ENCODE data around the gene TMOD3. TPM values are rescaled to one million over a fixed set of nuclear protein-coding genes. Genes with fewer than 3 reads are reported as not detected.

Gene TMOD3
- total RNA-seq, 2 donors from 2014 or later, result 68.4 to 78.6 TPM

- no peaks in the 10 kb centered on the region for H3K27me3 ChIP-seq
- no peaks in the 10 kb centered on the region for H3K4me1 ChIP-seq
- no peak overlapping the region for H3K9ac ChIP-seq (ENCODE audit: low read depth in 2 of 2, low read length in 2 of 2)
- intact Hi-C loops (cut with DNase I), result no loop called here
- no peak overlapping the region for H3K27ac ChIP-seq
- DNase-seq, result no peak
- H3K9me3 ChIP-seq, result no peaks in the 10 kb centered on the region
- H3K36me3 ChIP-seq, result peaks cover 10% of the 10 kb centered on the region
- TF ChIP-seq, protein P1, sequence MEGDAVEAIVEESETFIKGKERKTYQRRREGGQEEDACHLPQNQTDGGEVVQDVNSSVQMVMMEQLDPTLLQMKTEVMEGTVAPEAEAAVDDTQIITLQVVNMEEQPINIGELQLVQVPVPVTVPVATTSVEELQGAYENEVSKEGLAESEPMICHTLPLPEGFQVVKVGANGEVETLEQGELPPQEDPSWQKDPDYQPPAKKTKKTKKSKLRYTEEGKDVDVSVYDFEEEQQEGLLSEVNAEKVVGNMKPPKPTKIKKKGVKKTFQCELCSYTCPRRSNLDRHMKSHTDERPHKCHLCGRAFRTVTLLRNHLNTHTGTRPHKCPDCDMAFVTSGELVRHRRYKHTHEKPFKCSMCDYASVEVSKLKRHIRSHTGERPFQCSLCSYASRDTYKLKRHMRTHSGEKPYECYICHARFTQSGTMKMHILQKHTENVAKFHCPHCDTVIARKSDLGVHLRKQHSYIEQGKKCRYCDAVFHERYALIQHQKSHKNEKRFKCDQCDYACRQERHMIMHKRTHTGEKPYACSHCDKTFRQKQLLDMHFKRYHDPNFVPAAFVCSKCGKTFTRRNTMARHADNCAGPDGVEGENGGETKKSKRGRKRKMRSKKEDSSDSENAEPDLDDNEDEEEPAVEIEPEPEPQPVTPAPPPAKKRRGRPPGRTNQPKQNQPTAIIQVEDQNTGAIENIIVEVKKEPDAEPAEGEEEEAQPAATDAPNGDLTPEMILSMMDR (IDR thresholded peaks at IDR 0.05), result no peak
- no peak overlapping the region for H3K4me3 ChIP-seq
These were observed 36.7 kb downstream of the TMOD3 start for GRCh38 chr15:51866161-51866560.

GRCh38 chr15:51866751-51867150 is 37.3 kb downstream of the TMOD3 start:
- no peak overlapping the region for H3K9ac ChIP-seq (ENCODE audit: low read depth in 2 of 2, low read length in 2 of 2)
- no peak overlapping the region for H3K27ac ChIP-seq
- intact Hi-C loops (cut with DNase I), result no loop called here
- TF ChIP-seq, protein P1 (IDR thresholded peaks at IDR 0.05), result no peak
- no peaks in the 10 kb centered on the region for H3K27me3 ChIP-seq
- H3K36me3 ChIP-seq, result peaks cover 10% of the 10 kb centered on the region
- H3K4me1 ChIP-seq, result no peaks in the 10 kb centered on the region
- no peak overlapping the region for H3K4me3 ChIP-seq
- H3K9me3 ChIP-seq, result no peaks in the 10 kb centered on the region
- no peak for DNase-seq

- Histone ChIP-seq H3K27me3 (no peaks in the 10 kb centered on the region), H3K9me3 (no peaks in the 10 kb centered on the region), H3K27ac (peak overlapping the region; percentile 2), H3K4me3 (no peak overlapping the region), H3K4me1 (no peaks in the 10 kb centered on the region), H3K9ac (ENCODE audit: low read depth in 2 of 2, low read length in 2 of 2) (no peak overlapping the region), H3K36me3 (no peaks in the 10 kb centered on the region)
- TF ChIP-seq, protein P1 (IDR thresholded peaks at IDR 0.05), result no peak
- peak; percentile 68 for DNase-seq
- intact Hi-C loops (cut with DNase I), result no loop called here
These were observed 39.6 kb downstream of the TMOD3 start for GRCh38 chr15:51869060-51869421.

DNA sequence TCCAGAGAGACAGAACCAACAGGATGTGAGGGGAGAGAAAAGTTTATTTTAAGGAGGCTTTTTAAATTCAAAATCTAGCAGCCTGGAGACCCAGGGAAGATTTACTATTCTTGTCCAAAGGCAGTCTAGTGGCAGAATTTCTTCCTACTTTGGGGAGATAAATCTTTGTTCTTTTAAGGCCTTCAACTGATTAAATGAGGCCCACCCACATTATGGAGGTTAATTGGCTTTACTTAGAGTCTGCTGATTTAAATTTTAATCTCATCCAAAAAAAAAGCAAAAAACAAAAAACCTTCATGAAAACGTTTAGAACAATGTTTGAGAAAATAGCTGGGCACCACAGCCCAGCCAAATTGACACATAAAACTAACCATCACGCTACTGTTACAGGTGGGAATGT is 41.3 kb downstream of the TMOD3 start:
- no peak overlapping the region for H3K4me3 ChIP-seq
- no peak overlapping the region for H3K27ac ChIP-seq
- no peaks in the 10 kb centered on the region for H3K9me3 ChIP-seq
- no peaks in the 10 kb centered on the region for H3K36me3 ChIP-seq
- H3K27me3 ChIP-seq, result no peaks in the 10 kb centered on the region
- peaks cover 5% of the 10 kb centered on the region for H3K4me1 ChIP-seq
- TF ChIP-seq, protein P1 (IDR thresholded peaks at IDR 0.05), result no peak
- H3K9ac ChIP-seq (ENCODE audit: low read depth in 2 of 2, low read length in 2 of 2), result no peak overlapping the region
- DNase-seq, result no peak
- intact Hi-C loops (cut with DNase I), result no loop called here

DNA sequence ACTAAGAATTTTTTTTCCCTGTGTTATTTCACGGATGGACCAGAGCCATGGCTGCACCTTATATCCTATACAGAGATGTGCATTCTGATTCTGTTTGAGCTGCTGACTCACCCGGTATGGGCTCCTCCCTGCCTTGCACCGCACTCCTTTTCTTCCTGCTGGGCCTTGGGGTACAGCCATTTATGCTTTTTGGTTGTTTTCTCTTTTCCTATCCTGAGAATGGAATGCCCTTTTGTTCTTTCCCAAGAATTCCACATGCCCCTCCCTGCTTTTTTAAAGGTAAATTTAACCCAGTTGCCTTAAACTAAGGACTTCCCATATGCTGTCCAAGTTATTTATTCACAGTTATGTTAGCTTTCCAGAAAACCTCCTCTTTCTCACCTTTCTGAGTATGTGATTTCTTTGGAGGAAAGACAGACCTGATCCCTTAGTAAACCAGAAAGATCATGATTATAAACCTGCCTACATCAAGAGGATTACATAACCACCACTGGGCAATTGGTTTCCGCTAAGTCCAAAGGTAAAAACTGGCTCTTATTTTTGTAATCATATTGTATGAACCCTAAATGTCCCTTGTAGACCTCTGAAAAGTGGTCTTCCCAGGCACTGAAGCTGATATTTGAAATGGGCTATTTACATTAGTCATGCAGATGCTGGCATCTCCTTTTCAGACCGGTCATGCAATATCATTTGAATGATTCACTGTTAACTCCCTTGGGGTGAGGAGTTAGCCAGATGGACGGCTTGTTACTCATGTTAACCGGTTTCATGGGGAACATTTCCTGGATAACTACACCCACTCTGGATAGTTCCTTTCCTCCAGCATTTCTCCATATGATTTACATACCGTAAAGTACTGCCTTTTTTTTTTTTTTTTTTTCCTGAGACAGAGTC is 45.5 kb downstream of the TMOD3 start:
- Histone ChIP-seq H3K27ac (peak overlapping the region; percentile 58), H3K9ac (ENCODE audit: low read depth in 2 of 2, low read length in 2 of 2) (no peak overlapping the region), H3K4me3 (no peak overlapping the region), H3K36me3 (no peaks in the 10 kb centered on the region), H3K9me3 (no peaks in the 10 kb centered on the region), H3K27me3 (no peaks in the 10 kb centered on the region), H3K4me1 (peaks cover 5% of the 10 kb centered on the region)
- intact Hi-C loops (cut with DNase I), result no loop called here
- TF ChIP-seq, protein P1 (IDR thresholded peaks at IDR 0.05), result no peak
- DNase-seq, result peak; percentile 49
